Loucy (cell line): ENCODE data around the gene SLU7.
A peak's percentile ranks its signal among the peaks of the same experiment; 100 is the strongest.

Experiments
- H2AFZ ChIP-seq: fragments of 200-600 bp; sonication (generic); 2 replicates; pipeline ENCODE4 v1.6.0; 2016; ENCODE audit warnings: antibody characterized with exemption, mild to moderate bottlenecking, low read length, moderate library complexity
- H3F3A ChIP-seq: fragments of 200-600 bp; 2 replicates; pipeline ENCODE4 v1.6.0; 2016; ENCODE audit warnings: antibody characterized with exemption, low read depth, mild to moderate bottlenecking
- H3K27me3 ChIP-seq: fragments of 200-600 bp; sonication (generic); 2 replicates; pipeline ENCODE4 v1.6.1; 2014; ENCODE audit warnings: low read length, mild to moderate bottlenecking; ENCODE audit not compliant: insufficient read depth, poor library complexity, severe bottlenecking
- H3K36me3 ChIP-seq: fragments of 200-600 bp; sonication (generic); 2 replicates; pipeline ENCODE4 v1.6.1; 2016; ENCODE audit warnings: low read length; ENCODE audit not compliant: insufficient read depth
- H3K4me1 ChIP-seq: fragments of 200-600 bp; sonication (generic); 2 replicates; pipeline ENCODE4 v1.5.1; 2014; ENCODE audit warnings: low read length, mild to moderate bottlenecking; ENCODE audit not compliant: insufficient read depth, poor library complexity, severe bottlenecking
- H3K4me2 ChIP-seq: fragments of 200-600 bp; sonication (generic); 2 replicates; pipeline ENCODE4 v1.6.0; 2014; ENCODE audit warnings: antibody characterized with exemption, low read length, low read depth, mild to moderate bottlenecking; ENCODE audit not compliant: poor library complexity, severe bottlenecking
- H3K4me3 ChIP-seq: fragments of 200-600 bp; sonication (generic); 2 replicates; pipeline ENCODE4 v1.5.1; 2014; ENCODE audit warnings: low read length, mild to moderate bottlenecking, mixed read lengths; ENCODE audit not compliant: poor library complexity, severe bottlenecking
- H3K79me2 ChIP-seq: fragments of 200-600 bp; sonication (generic); 2 replicates; pipeline ENCODE4 v1.6.1; 2014; ENCODE audit warnings: low read length; ENCODE audit not compliant: insufficient read depth
- H3K9ac ChIP-seq: fragments of 200-600 bp; sonication (generic); 2 replicates; pipeline ENCODE4 v1.6.0; 2014; ENCODE audit warnings: mild to moderate bottlenecking, low read depth, low read length, moderate library complexity; ENCODE audit not compliant: poor library complexity, severe bottlenecking
- H3K9me2 ChIP-seq: fragments of 200-600 bp; sonication (generic); replicated peaks from 2 replicates; pipeline ENCODE4 v1.6.1; 2016; ENCODE audit warnings: low read depth, low read length, mixed read lengths
- H3K9me3 ChIP-seq: fragments of 200-600 bp; sonication (generic); 2 replicates; pipeline ENCODE4 v1.6.1; 2014; ENCODE audit warnings: mild to moderate bottlenecking, antibody characterized with exemption, low read length, low read depth; ENCODE audit not compliant: insufficient read depth
- H4K20me1 ChIP-seq: fragments of 200-600 bp; sonication (generic); 2 replicates; pipeline ENCODE4 v1.6.0; 2014; ENCODE audit warnings: antibody characterized with exemption, low read length, mild to moderate bottlenecking; ENCODE audit not compliant: insufficient read depth, poor library complexity, severe bottlenecking
- CTCF ChIP-seq: fragments of 200-600 bp; sonication (generic); conservative IDR thresholded peaks from 2 replicates; pipeline ENCODE4 v1.5.1; 2014; ENCODE audit warnings: mild to moderate bottlenecking, antibody characterized with exemption, low read length
- EZH2phosphoT487 ChIP-seq: fragments of 200-600 bp; IDR thresholded peaks from 2 replicates; pipeline ENCODE4 v1.6.1; 2018; ENCODE audit warnings: antibody characterized with exemption, mild to moderate bottlenecking, moderate library complexity, borderline replicate concordance

SLU7 gene

DNA sequence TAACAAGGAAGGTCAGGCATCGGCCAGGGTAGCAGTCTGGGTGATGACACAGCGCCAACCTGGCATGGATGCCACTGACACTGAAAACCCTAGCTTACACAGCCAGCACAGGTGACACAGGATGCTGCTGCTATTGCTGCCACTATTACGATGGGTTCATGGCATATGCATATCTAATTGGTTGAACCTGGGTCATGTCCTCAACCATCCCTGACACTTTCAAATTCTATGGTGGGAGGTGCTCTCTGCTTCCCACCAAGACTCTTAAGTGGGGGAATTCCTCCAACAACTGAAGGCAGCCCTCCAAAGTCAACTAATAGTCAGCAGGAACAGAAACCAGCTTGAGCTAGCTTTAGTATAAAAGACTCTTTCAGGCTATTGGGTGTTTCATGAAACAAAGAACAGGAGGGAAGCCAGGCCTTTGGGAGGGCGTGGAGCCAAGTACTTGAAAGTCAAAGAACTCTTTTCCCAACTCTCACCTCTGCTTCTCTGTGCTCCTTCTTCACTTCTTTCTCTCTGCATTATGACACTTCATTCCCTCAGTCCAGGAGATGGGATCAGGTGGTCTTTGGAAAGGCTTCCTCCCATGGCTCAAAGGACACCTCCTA is 24.0 kb upstream of the SLU7 start:
- Histone ChIP-seq H3K4me3 (no peak overlapping the region), H3K27me3 (no peaks in the 10 kb centered on the region), H3K79me2 (no peaks in the 10 kb centered on the region), H3K9me2 (no peaks in the 10 kb centered on the region), H3K4me1 (peaks cover 11% of the 10 kb centered on the region), H3K9me3 (no peaks in the 10 kb centered on the region), H3F3A (no peaks in the 10 kb centered on the region), H3K36me3 (no peaks in the 10 kb centered on the region), H3K9ac (no peak overlapping the region), H4K20me1 (no peaks in the 10 kb centered on the region), H3K4me2 (no peak overlapping the region), H2AFZ (no peak overlapping the region)
- TF ChIP-seq EZH2phosphoT487 (no peak), CTCF (no peak)

DNA sequence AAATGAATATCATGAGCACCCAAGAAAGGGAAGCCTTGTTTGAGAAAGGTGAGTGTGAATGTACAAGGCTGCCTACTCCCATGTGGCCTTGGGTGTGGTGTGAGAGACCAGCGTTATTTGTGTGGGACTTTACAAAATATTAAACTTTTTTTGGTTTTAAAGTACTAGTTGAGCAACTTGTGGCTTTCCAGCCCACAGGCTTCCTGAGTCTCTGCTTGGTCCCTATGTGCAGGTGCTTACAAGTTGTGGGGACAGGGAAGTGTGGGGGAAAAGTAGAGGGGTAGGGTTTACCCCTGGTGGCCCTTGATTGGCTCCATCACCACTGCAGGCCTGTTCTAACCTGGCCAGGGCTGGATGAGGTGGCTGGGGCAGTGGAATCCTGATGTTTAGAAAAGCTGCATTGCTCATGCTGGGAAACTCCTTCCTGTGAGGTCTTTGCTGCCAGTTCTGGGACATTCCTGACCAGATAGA is 22.5 kb upstream of the SLU7 start:
- H2AFZ ChIP-seq = no peak overlapping the region

DNA sequence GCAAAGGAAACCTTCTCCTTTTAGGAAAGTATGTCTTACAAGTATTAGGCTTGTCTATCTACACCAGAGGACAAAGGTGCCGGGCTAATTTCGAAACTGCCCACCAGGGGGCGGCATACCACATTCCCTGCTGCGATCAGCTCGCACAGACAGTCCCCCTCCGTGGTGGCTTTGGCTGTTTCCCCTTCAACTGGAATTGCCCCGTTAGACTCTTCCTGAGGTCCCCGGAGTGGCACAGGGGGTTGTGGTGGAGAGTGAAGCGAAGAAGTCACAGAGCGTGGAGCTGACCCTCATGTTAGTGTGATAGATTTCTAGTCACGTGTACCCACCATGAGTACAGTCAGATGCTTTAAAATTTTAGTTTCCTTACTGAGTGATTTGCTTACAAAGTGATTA is 20.3 kb upstream of the SLU7 start:
- peak; percentile 67 for TF ChIP-seq CTCF
- TF ChIP-seq EZH2phosphoT487 = no peak
- Histone ChIP-seq H2AFZ (peak overlapping the region; percentile 88), H3K9me3 (no peaks in the 10 kb centered on the region), H3F3A (no peaks in the 10 kb centered on the region), H3K4me2 (peak overlapping the region; percentile 87), H3K4me3 (peak overlapping the region; percentile 82), H3K9ac (peak overlapping the region; percentile 69), H3K4me1 (peaks cover 11% of the 10 kb centered on the region), H3K27me3 (no peaks in the 10 kb centered on the region), H4K20me1 (no peaks in the 10 kb centered on the region), H3K79me2 (no peaks in the 10 kb centered on the region), H3K36me3 (no peaks in the 10 kb centered on the region), H3K9me2 (no peaks in the 10 kb centered on the region)

More for the DNA sequence above, 22.5 kb upstream of the SLU7 start:
- no peak overlapping the region for H3K4me3 ChIP-seq
- no peak overlapping the region for H3K4me2 ChIP-seq
- H3K79me2 ChIP-seq = no peaks in the 10 kb centered on the region
- TF ChIP-seq CTCF = no peak
- TF ChIP-seq EZH2phosphoT487 = no peak
- no peaks in the 10 kb centered on the region for H3F3A ChIP-seq
- no peaks in the 10 kb centered on the region for H3K9me3 ChIP-seq
- H4K20me1 ChIP-seq = no peaks in the 10 kb centered on the region
- H3K27me3 ChIP-seq = no peaks in the 10 kb centered on the region
- no peaks in the 10 kb centered on the region for H3K36me3 ChIP-seq
- H3K9ac ChIP-seq = no peak overlapping the region
- H3K9me2 ChIP-seq = no peaks in the 10 kb centered on the region
- H3K4me1 ChIP-seq = peaks cover 11% of the 10 kb centered on the region
